Measurements from ENCODE around the gene ACADS. TPM values are rescaled to one million over a fixed set of nuclear protein-coding genes. Genes with fewer than 3 reads are reported as not detected.

The ACADS gene
- total and polyA plus RNA-seq, 2 of the 8 experiments (the other 6 are each of a cell fraction or from before 2014, with no cell fraction given), result 4.9 to 7.5 TPM

DNA sequence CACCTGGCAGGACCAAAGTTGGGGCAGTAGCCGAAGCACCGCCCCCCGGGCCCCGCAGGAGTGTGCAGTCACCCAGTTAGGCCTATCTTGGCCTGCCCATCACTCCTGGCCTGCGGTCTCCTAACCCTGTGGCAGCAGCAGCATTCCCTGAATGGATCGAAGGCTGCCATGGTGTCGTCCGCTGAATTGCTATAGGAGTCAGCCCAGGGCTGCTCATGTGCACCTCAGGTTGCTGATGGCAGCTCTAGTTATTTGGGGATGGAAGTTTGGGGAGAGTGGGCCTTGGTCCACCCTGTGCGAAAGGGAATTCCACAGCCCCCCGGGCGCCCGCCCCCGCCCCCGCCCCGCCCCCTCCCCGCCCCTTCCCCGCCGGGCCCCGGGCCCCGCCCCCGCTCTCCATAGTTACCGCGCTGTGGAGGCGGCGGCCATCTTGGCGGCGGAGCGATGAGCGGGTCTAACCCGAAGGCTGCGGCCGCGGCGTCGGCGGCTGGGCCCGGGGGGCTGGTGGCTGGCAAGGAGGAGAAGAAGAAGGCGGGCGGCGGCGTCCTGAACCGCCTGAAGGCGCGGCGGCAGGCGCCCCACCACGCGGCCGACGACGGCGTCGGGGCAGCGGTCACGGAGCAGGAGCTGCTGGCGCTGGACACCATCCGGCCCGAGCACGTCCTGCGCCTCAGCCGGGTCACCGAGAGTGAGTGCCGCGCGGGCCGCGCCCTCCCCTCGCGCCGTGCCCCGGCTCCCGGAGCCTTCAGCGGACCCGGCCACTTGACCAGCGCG lies 15.4 kb upstream of the ACADS start, which contains the start of gene UNC119B:
UNC119B (plus strand) TSS at position 428 of the 774 bp plus-strand sequence; CDS start at position 445, 17 bp downstream.
- H2BK15ac ChIP-seq (ENCODE audit: low read length), result peak within 1 kb of the TSS; percentile 19; the same call in 1 of the 2 replicates
- peaks cover 5% of the 10 kb centered on the region; the same call in 1 of the 2 replicates for H3K23me2 ChIP-seq (ENCODE audit: low read depth, low read length)
- H4K8ac ChIP-seq (ENCODE audit: extremely low read depth, insufficient read depth, low read length), result peak within 1 kb of the TSS; percentile 91
- peak within 1 kb of the TSS; percentile 42; the same call in 1 of the 2 replicates for H2AK5ac ChIP-seq (ENCODE audit: low read depth, low read length)
- CTCF ChIA-PET (ENCODE audit: partially characterized antibody), result interaction anchor here (0.6 to 5.4 kb wide), 14 partner anchors 16 to 300 kb away, joined by 3 to 56 read pairs (median 3); partner anchors contain the start of gene CABP1
- H3K56ac ChIP-seq (replicated peaks; ENCODE audit: insufficient read length, low read depth, low read length), result peak within 1 kb of the TSS; percentile 85
- peak within 1 kb of the TSS; percentile 72 to 95 (median 87) for H3K4me3 ChIP-seq (ENCODE audit: extremely low read depth in 1 of 4, insufficient read depth in 2 of 4, low read depth in 3 of 4, low read length in 4 of 4)
- H3K27me3 ChIP-seq (replicated peaks in 1 of 4; ENCODE audit: control insufficient read depth in 3 of 4, extremely low read depth in 1 of 4, insufficient read depth in 3 of 4, low read length in 3 of 4), result no peaks in the 10 kb centered on the region
- peak within 1 kb of the TSS; percentile 50 for H4K91ac ChIP-seq (replicated peaks; ENCODE audit: insufficient read length, low read length)
- H3K4me2 ChIP-seq (ENCODE audit: insufficient read depth in 1 of 2, low read depth in 2 of 2, low read length in 2 of 2), result peak within 1 kb of the TSS; percentile 85 to 88
- no peak within 1 kb of the TSS for H3K23ac ChIP-seq (ENCODE audit: insufficient read length)
- H3K4me1 ChIP-seq (replicated peaks in 1 of 4; ENCODE audit: control insufficient read depth in 3 of 4, insufficient read depth in 4 of 4, low read length in 3 of 4), result peaks cover 5 to 13% (median 9%) of the 10 kb centered on the region in 4 experiments; a peak in 6 of 7 replicates
- H4K20me1 ChIP-seq (replicated peaks in 1 of 2; ENCODE audit: control insufficient read depth in 1 of 2, insufficient read depth in 2 of 2, low read length in 2 of 2), result peaks cover 2 to 6% of the 10 kb centered on the region in 2 experiments
- no peak within 1 kb of the TSS for H3K4ac ChIP-seq (replicated peaks; ENCODE audit: insufficient read length, low read depth, low read length)
- no peak within 1 kb of the TSS for H2BK20ac ChIP-seq (ENCODE audit: low read length)
- no peaks in the 10 kb centered on the region for H3K9me3 ChIP-seq (ENCODE audit: insufficient read depth in 2 of 2, low read depth in 1 of 2, low read length in 1 of 2)
- H4K5ac ChIP-seq (ENCODE audit: insufficient read length, low read depth, low read length), result peak within 1 kb of the TSS; percentile 97
- 4% methylated on average over 42 of the region's 76 CpGs; no CpG with 5 or more reads in 1 of the 2 experiments for WGBS, 2 experiments (ENCODE audit: extremely low coverage in 1 of 2, insufficient coverage in 1 of 2, insufficient read length in 1 of 2, insufficient replicate concordance in 2 of 2, low coverage in 1 of 2, low lambda C conversion rate in 2 of 2, missing lambda C conversion rate in 1 of 2)
- H2BK12ac ChIP-seq (ENCODE audit: low read depth, low read length), result no peak within 1 kb of the TSS; the same call in 1 of the 2 replicates
- H3K79me1 ChIP-seq (ENCODE audit: low read depth, low read length), result peaks cover 8% of the 10 kb centered on the region
- peak within 1 kb of the TSS; percentile 79; the same call in 1 of the 2 replicates for H2BK5ac ChIP-seq (ENCODE audit: low read depth, low read length)
- H2BK120ac ChIP-seq (replicated peaks; ENCODE audit: low read depth, low read length), result no peak within 1 kb of the TSS
- peak within 1 kb of the TSS; percentile 82 to 94 (median 90) for H3K9ac ChIP-seq (replicated peaks in 1 of 4; ENCODE audit: extremely low read depth in 1 of 4, low read depth in 3 of 4, low read length in 3 of 4)
- H3K27ac ChIP-seq (ENCODE audit: low read depth, low read length), result peak within 1 kb of the TSS; percentile 82
- no peak for FAIRE-seq
- peak in 1 of 2 experiments; percentile 82 for DNase-seq (ENCODE audit: low read depth in 1 of 2, low spot score in 2 of 2)
- H3K14ac ChIP-seq (ENCODE audit: insufficient read length), result no peak within 1 kb of the TSS
- H3K79me2 ChIP-seq (ENCODE audit: control insufficient read depth in 1 of 2, insufficient read depth in 2 of 2, low read length in 2 of 2), result peaks cover 0 to 27% of the 10 kb centered on the region in 2 experiments; a peak in 2 of 4 replicates
- peak within 1 kb of the TSS; percentile 56 for H3K18ac ChIP-seq (ENCODE audit: extremely low read depth, low read length)
- peak within 1 kb of the TSS; percentile 99 for H2AFZ ChIP-seq (ENCODE audit: low read length)
- POLR2A ChIA-PET (ENCODE audit: partially characterized antibody), result interaction anchor here (0.6 to 5.4 kb wide), 15 partner anchors 10 to 343 kb away, joined by 3 to 42 read pairs (median 4); partner anchors contain the start of genes DYNLL1 and MLEC
- H3K36me3 ChIP-seq (ENCODE audit: control insufficient read depth in 2 of 4, insufficient read depth in 4 of 4, low read length in 3 of 4), result peaks cover 8 to 24% (median 14%) of the 10 kb centered on the region in 4 experiments; a peak in 7 of 8 replicates
- TF ChIP-seq CBX5 (IDR thresholded peaks at IDR 0.05; ENCODE audit: low read depth, low read length) (no peak), SAP30 (IDR thresholded peaks at IDR 0.05; ENCODE audit: insufficient read depth, insufficient replicate concordance, low read length) (peak; percentile 41), SIRT6 (IDR thresholded peaks at IDR 0.05; ENCODE audit: low read length) (no peak), JUND (IDR thresholded peaks at IDR 0.05; ENCODE audit: low read length) (no peak), PHF8 (conservative IDR thresholded peaks at IDR 0.05; ENCODE audit: low read depth, low read length) (peak; percentile 84), TCF12 (IDR thresholded peaks at IDR 0.05; ENCODE audit: low read depth, low read length) (no peak), TBP (IDR thresholded peaks at IDR 0.05; ENCODE audit: low read depth, low read length) (peak; percentile 18; the same call in 1 of the 2 replicates), ASH2L (IDR thresholded peaks at IDR 0.05; ENCODE audit: low read length) (peak; percentile 60), GTF2F1 (IDR thresholded peaks at IDR 0.05; ENCODE audit: borderline replicate concordance, low read depth, low read length) (no peak), SRF (IDR thresholded peaks at IDR 0.05; ENCODE audit: low read depth, low read length) (no peak), EZH2 (IDR thresholded peaks at IDR 0.05; ENCODE audit: low read depth, low read length, severe bottlenecking) (no peak)
